SH-SY5Y (cell line): ENCODE data around the gene DIS3L2.

ENCODE experiments used
- GATA2 ChIP-seq: IDR thresholded peaks from 2 replicates; pipeline ENCODE4 v1.6.1; 2011; ENCODE audit warnings: mild to moderate bottlenecking, low read depth, low read length
- GATA3 ChIP-seq: IDR thresholded peaks from 2 replicates; pipeline ENCODE4 v1.6.1; 2011; ENCODE audit warnings: low read depth, mild to moderate bottlenecking, low read length, moderate library complexity

Gene DIS3L2

DNA sequence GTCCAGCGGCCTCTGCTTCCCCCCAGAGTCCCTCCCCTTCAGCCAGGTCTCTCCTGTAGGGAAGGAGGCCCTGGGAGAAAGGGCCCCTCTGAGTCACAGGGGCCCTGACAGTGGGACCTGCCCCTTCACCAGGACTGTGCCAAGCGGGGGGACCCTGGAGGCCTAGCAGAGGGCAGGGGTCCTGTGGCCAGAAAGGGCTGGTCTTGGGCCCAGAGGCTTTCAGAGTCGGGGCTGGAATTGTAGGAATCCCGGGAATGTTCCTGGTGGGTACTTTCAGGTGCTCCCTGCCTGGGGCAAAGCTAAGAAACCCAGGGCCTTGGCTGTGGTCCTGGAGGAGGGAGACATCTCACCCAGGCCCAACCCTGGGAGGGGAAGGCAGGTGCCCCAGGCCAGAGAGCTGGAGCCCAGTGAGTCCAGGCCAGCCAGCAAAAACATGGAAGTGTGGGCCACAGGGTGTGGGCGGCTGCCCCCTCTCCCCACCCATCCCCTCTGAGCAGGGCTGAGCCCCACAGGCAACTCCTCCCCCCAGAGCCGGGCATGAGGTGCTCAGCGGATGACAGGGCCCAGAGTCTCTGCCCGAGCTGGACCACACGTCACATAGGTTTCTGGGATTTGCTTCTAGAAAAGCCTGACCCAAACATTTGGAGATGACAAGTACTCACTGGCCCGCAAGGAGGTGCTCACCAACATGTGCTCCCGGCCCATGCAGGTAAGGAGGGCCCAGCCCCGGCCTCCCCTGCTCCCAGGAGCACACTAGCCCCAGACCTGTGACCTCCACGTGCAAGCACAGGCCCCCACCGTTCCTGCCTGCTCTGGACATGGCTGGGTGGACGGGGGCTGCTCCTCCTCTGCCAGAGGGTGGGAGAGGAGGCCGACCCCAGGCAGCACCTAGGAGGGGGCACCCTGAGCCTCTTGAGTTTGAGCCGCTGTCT is 368.8 kb downstream of the DIS3L2 start:
- TF ChIP-seq GATA2 (no peak), GATA3 (no peak)

DNA sequence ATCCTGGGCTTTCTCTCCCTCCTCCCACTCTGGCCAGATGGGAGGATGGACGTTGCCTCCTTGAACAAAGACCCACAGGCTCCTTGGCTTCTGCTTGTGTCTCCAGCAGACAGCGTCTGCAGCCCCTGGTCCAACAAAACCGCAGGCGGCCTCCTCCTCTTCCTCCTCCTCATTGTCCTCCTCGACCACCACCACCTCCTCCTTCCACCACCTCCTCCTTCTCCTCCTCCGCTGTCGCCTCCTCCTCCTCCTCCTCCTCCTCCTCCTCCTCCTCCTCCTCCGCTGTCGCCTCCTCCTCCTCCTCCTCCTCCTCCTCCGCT is 371.4 kb downstream of the DIS3L2 start:
- TF ChIP-seq GATA3, result no peak
- TF ChIP-seq GATA2, result no peak

DNA sequence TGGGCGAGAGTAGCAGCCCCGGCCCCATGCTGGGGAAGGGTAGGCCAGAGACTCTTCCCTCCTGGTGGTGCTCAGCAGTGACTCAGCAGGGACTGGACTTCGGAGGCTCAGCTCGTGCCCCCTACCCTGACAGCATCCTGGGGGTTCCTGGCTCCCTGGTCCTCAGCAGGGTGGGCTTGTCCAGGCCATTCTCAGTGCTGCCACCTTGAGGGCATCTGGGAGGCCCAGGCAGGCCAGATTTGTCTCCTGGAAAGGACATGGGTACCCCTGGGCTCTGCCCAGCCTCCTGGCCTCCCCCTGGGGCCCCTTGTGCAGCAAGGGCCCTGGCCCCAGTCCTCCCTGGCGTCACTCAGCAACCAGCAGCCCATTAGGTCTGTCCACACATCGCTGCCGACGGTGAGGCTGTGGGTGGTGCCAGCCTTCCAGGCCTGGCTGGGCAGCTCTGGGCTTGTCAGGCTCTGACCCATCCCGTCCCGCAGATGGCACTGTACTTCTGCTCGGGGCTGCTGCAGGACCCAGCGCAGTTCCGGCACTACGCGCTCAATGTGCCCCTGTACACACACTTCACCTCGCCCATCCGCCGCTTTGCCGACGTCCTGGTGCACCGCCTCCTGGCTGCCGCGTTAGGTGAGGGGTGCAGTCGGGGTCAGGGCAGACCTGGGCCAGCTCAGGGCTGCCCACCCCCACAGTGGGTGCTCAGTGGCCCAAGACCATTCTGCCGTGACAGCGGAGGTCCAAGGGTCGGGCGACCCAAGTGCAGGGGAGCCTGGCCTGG is 372.0 kb downstream of the DIS3L2 start:
- TF ChIP-seq GATA2 (no peak), GATA3 (no peak)

DNA sequence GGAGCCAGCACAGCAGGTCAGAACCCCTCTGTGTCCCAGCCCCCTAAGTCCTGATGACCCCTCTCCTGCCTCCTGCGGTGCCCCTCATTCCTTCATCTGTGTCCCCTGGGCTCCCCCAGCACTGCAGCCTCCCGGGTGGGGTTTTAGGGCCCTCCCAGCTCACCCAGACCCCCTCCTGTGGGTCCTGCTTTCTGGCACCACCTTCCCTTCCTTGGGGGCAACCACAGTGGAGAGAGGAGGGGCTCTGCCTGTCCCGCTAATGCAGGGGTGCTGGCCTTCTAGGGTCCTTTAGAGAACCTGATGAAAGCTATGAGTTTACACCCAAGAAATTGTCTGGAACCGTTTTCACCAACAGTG is 374.3 kb downstream of the DIS3L2 start:
- TF ChIP-seq GATA3, result no peak
- TF ChIP-seq GATA2, result no peak

DNA sequence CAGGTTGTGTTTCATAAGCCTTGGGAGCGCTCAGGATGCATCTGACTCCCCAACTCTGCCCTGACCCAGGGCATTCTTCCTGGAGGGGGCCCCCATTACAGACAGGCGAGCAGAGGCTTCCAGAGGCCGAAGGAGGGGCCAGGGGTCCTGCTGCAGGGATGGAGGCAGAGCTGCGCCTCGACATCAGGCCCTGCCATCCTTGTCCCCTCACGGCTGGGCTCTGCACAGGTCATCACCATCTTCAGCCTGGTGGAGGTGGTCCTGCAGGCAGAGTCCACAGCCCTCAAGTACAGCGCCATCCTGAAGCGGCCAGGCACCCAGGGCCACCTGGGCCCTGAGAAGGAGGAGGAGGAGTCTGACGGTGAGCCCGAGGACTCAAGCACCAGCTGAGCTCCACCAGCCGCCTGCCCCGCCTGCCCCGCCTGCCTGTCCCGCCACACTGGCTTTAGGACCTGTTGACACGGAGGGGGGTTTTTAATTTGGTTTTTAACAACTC is 374.8 kb downstream of the DIS3L2 start:
- TF ChIP-seq GATA3 (no peak), GATA2 (no peak)

DNA sequence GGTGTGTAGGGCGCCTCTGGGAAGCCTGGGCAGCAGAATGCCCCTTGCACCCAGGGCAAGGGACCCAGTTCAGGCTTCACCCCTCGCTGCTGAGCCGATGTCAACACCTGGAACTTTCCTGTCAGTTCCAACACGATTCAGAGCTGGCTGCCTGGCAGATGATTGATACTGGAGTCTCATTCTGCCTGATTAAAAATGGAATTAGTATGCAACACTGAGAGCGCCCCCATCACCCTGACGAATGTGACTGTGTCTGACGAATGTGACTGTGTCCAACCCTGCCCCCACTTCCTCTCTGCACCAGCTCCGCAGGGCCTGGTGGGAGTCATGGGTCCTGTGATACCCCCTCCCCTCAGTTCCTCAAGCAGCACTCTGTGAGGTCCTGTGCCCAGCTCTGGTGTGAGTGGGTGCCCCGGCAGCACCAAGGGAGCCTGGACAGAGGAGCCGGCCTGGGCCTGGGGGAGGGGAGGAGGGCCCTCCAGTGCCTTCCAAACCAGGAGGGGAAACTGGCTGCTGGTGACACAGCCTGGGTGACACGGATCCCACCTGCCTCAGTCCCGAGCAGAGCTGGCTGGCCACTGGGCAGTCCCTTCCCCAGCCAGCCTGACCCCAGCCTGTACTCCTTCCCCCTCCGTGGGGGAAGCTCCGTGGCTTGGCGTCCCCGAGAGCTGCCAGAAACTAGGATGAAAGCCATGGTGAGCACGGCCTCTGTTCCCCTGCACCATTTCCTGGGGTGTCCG is 375.6 kb downstream of the DIS3L2 start:
- TF ChIP-seq GATA3 (no peak), GATA2 (no peak)

DNA sequence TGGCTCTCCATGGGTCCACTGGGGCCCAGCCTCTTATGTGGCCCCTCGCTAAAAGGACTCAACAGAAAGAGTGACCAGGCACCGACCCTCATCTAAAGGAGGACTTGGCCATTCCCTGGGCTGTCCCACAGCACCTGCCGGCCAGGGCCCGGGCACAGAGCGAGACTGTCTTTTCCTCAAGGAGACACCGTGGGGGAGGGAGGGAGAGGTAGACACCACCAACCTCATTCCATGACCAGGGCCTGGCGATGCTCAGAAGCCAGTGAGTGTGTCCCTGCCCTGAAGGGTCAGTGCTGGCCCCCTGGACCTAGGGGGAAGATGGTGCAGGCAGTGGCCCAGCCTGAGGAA is 377.2 kb downstream of the DIS3L2 start:
- TF ChIP-seq GATA3 (no peak), GATA2 (no peak)

DNA sequence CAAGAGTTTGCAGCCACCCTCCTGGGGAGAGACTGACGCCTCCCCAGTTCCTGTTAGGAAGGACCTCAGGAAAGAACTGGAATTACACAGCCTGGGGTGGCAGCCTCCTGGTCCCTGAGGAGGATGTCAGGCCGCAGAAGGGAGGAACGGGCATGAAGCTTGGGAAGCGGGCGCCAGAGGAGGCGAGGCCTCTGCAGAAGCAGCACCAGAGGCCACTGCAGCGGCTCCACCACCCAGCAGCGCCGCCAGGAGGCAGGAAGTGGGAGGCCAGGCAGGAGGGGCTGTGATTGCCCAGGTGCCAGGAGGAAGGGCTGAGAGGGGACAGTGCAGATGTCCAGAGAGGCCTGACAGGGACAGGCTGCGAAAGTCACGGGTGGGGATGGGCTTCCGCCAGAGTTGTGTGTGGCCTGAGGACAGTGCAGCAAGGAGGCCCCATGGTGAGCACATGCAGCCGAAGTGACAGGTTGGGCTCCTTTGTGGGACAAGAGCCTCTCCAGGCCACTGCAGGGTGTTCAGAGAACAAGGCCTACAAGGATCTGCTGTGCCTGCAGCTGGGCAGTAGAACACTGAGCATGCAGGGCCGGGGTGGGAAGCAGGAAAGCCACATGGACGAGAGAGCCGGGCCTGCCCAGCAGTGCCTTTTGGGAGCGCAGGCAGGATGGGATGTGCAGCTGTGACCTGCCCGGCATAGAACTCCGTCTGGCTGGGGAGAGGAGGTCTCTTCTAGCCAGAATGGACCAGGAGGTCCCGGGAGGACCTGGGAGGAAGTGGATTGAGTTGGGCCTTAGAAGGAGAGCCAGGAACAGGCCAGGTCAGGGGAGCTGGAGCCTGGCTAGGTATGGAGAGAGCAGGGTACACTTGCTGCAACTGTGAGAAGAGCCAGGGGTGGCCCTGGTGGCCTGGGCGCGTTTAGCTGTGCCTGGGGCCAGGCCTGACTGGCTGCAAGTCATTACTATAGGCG is 377.9 kb downstream of the DIS3L2 start:
- TF ChIP-seq GATA2, result no peak

DNA sequence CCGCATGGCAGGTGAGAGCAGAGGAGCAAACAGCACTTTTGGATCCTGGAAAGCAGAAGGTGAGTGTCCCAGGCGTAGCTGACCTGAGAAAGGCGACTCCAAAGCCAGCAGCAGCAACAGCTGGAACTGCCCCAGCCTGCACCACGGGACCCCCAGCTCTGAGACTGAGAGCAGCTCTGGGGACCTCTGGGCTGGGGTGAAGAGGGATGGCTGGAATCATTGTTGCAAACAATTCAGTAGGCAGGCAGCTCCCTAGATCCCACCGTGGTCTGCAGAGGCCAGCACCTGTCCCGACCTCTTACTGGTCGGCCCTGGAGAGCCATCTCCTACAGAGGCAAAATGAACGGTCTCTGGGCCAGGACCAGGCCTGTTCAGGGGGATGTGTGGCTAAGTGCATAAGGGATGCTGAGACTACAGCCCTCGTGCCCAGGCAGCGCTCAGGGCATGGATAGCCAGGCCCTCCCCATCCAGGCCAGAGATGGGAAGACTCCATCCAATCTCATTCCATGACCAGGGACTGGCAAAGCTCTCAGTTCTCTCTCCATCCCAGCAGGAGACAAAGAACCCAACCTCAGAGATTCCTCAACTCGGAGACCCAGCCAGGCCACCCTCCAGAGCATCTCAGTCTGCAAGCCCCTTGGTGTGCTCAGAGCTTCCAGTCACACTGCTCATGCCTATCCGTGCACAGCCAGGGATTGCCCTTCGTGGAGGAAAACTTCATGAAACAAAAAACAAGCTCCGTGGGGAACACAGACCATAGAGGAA is 378.8 kb downstream of the DIS3L2 start:
- TF ChIP-seq GATA2 (no peak), GATA3 (no peak)

DNA sequence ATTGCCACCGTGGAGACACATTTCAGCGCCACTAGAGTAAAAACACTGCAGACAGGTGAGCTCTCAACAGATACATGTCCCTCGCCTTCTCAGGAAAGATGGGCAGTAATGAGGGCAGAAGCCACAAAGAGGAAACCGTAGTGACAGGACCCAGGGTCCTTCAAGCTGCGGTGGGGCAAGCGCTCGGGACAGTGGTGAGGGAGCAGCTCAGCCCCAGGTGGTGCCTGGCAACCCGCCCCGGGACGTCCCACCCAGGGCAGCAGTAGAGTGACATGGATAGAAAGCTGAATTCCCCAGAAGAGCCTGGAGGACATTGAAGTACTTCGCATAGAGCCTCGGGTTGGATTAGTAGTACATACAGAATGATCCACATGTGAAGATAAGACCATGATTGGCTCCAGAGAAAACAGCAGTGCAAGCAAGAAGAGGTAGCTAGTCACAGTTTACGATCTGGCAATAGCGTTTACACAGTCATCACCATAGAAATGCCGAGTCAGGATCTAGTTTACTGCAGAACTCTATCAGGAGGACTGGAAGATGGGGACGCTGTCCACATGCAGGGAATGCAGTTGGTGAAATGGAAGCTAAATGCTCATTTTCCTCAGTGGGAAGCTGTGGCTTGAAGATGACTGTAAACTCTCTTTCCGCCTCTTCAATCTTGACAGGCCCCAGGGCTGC is 379.7 kb downstream of the DIS3L2 start:
- TF ChIP-seq GATA2 (no peak), GATA3 (no peak)

DNA sequence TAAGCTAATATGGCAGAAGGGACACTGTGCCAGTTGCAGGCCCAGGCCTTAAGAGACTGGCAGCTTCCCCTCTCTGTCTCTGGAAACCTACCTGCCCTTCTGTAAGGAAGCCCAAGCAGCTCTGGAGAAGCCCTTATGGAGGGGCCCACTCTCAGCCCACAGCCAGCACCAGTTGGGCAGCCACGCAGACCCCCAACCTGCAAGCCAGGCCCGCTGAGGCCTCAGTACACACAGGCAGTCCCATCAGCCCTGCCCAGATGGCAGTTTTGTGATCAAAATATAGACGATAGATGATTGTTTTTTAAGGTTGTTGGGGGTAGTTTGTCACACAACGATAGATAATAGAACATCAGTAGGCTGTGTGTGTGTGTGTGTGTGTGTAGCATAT is 380.2 kb downstream of the DIS3L2 start:
- TF ChIP-seq GATA3 (no peak), GATA2 (no peak)
